HG03575 (cell line): ENCODE results near the gene KDM4C.

Source experiments
- ATAC-seq: cut with Tn5 transposase; IDR thresholded peaks from one replicate; pipeline ENCODE4 v1.9.1; 2021; ENCODE audit not compliant: unreplicated experiment, insufficient number of reproducible peaks, low FRiP score; ENCODE audit errors: extremely low read depth

KDM4C gene

GRCh38 chr9:6843742-6844141 lies 86.0 kb downstream of the KDM4C start:
- ATAC-seq, result no peak

GRCh38 chr9:6844267-6844666 lies 86.5 kb downstream of the KDM4C start:
- no peak for ATAC-seq

GRCh38 chr9:6845128-6845826 lies 87.5 kb downstream of the KDM4C start:
- no peak for ATAC-seq

- no peak for ATAC-seq
Measured at GRCh38 chr9:6845880-6846279, 88.1 kb downstream of the KDM4C start.

- ATAC-seq, result no peak
Measured at GRCh38 chr9:6852243-6852963, 94.6 kb downstream of the KDM4C start.

GRCh38 chr9:6855860-6856259 lies 98.1 kb downstream of the KDM4C start:
- ATAC-seq, result no peak

GRCh38 chr9:6864102-6864501 lies 106.3 kb downstream of the KDM4C start:
- no peak for ATAC-seq

- ATAC-seq, result no peak
Measured at GRCh38 chr9:6869081-6869948, 111.5 kb downstream of the KDM4C start.

- no peak for ATAC-seq
Measured at GRCh38 chr9:6870149-6870548, 112.4 kb downstream of the KDM4C start.

GRCh38 chr9:6870650-6871477 lies 113.1 kb downstream of the KDM4C start:
- ATAC-seq, result no peak

GRCh38 chr9:6873857-6874256 lies 116.1 kb downstream of the KDM4C start:
- no peak for ATAC-seq

GRCh38 chr9:6876195-6876894 lies 118.6 kb downstream of the KDM4C start:
- ATAC-seq, result no peak

GRCh38 chr9:6877671-6878161 lies 119.9 kb downstream of the KDM4C start:
- no peak for ATAC-seq

- ATAC-seq, result no peak
Measured at GRCh38 chr9:6880626-6881025, 122.9 kb downstream of the KDM4C start.

- no peak for ATAC-seq
Measured at GRCh38 chr9:6884101-6884500, 126.3 kb downstream of the KDM4C start.

- ATAC-seq, result no peak
Measured at GRCh38 chr9:6884990-6885389, 127.2 kb downstream of the KDM4C start.

- ATAC-seq, result no peak
Measured at GRCh38 chr9:6887051-6887450, 129.3 kb downstream of the KDM4C start.

- no peak for ATAC-seq
Measured at GRCh38 chr9:6889868-6890267, 132.1 kb downstream of the KDM4C start.
